GM23338 (cell line): ENCODE results near the gene RBFOX1. TPM values are rescaled to one million over a fixed set of nuclear protein-coding genes. Genes with fewer than 3 reads are reported as not detected.

Experiments
- ATAC-seq: fragments of 200-7000 bp; cut with Tn5 transposase; 3 replicates; pipeline ENCODE4 v1.9.1; 2020
- DNase-seq: peaks from one replicate; pipeline ENCODE4 v3.0.0-alpha.2; 2015; ENCODE audit warnings: low spot score
- H2AFZ ChIP-seq: fragments of 200-600 bp; sonication (generic); 2 replicates; pipeline ENCODE4 v1.8.0; 2016; ENCODE audit warnings: antibody characterized with exemption, mild to moderate bottlenecking, moderate library complexity
- H3F3A ChIP-seq: fragments of 200-600 bp; sonication (generic); replicated peaks from 2 replicates; pipeline ENCODE4 v1.8.0; 2017; ENCODE audit warnings: antibody characterized with exemption, mixed run types, low read depth
- H3K27ac ChIP-seq: fragments of 200-600 bp; sonication (generic); 2 replicates; pipeline ENCODE4 v1.6.1; 2016; ENCODE audit warnings: low read depth
- H3K27me3 ChIP-seq: fragments of 200-600 bp; sonication (generic); 2 replicates; pipeline ENCODE4 v1.8.0; 2016; ENCODE audit warnings: mild to moderate bottlenecking, mixed run types, moderate library complexity; ENCODE audit not compliant: insufficient read depth
- H3K36me3 ChIP-seq: fragments of 200-600 bp; sonication (generic); 2 replicates; pipeline ENCODE4 v1.8.0; 2016; ENCODE audit warnings: mild to moderate bottlenecking; ENCODE audit not compliant: insufficient read depth
- H3K4me1 ChIP-seq: fragments of 200-600 bp; sonication (generic); 2 replicates; pipeline ENCODE4 v1.8.0; 2016; ENCODE audit warnings: mild to moderate bottlenecking, moderate library complexity; ENCODE audit not compliant: insufficient read depth
- H3K4me2 ChIP-seq: fragments of 200-600 bp; sonication (generic); 2 replicates; pipeline ENCODE4 v1.7.1; 2017; ENCODE audit warnings: mixed run types
- H3K4me3 ChIP-seq: fragments of 200-600 bp; sonication (generic); 2 replicates; pipeline ENCODE4 v1.6.1; 2016; ENCODE audit warnings: mixed run types
- H3K79me2 ChIP-seq: fragments of 200-600 bp; sonication (generic); replicated peaks from 2 replicates; pipeline ENCODE4 v1.8.0; 2017; ENCODE audit warnings: mild to moderate bottlenecking; ENCODE audit not compliant: insufficient read depth
- H3K9me2 ChIP-seq: fragments of 200-600 bp; sonication (generic); 2 replicates; pipeline ENCODE4 v1.8.0; 2017; ENCODE audit not compliant: insufficient read depth
- H4K20me1 ChIP-seq: fragments of 200-600 bp; sonication (generic); replicated peaks from 2 replicates; pipeline ENCODE4 v1.8.0; 2017; ENCODE audit warnings: mild to moderate bottlenecking; ENCODE audit not compliant: insufficient read depth
- H3K27ac Mint-ChIP-seq: 2 replicates; pipeline ENCODE4 v1.8.0; 2020; ENCODE audit warnings: inconsistent platforms, mild to moderate bottlenecking, moderate library complexity, mixed read lengths
- H3K27me3 Mint-ChIP-seq: 3 replicates; pipeline ENCODE4 v1.8.0; 2022; ENCODE audit warnings: low read depth, mild to moderate bottlenecking, moderate library complexity, mixed read lengths, inconsistent platforms; ENCODE audit not compliant: insufficient read depth, poor library complexity
- H3K36me3 Mint-ChIP-seq: 3 replicates; pipeline ENCODE4 v1.8.0; 2021; ENCODE audit warnings: low read depth, mild to moderate bottlenecking, inconsistent platforms, moderate library complexity, mixed read lengths
- H3K4me1 Mint-ChIP-seq: 3 replicates; pipeline ENCODE4 v1.8.0; 2020; ENCODE audit warnings: mild to moderate bottlenecking, inconsistent platforms, mixed read lengths
- H3K4me3 Mint-ChIP-seq: 3 replicates; pipeline ENCODE4 v1.8.0; 2021; ENCODE audit warnings: moderate library complexity, mild to moderate bottlenecking, inconsistent platforms, mixed read lengths
- H3K9me3 Mint-ChIP-seq: 3 replicates; pipeline ENCODE4 v1.8.0; 2020; ENCODE audit warnings: moderate library complexity, mild to moderate bottlenecking, inconsistent platforms, mixed read lengths
- CREB1 ChIP-seq: fragments of 250-450 bp; sonication (Bioruptor Pico); IDR thresholded peaks from 2 replicates; pipeline ENCODE4 v1.5.0; 2020; ENCODE audit warnings: low read depth, mild to moderate bottlenecking, moderate library complexity
- EZH2 ChIP-seq: fragments of 200-600 bp; sonication (generic); IDR thresholded peaks from one replicate; pipeline ENCODE4 v1.8.0; 2017; ENCODE audit warnings: antibody characterized with exemption, mild to moderate bottlenecking, low read depth; ENCODE audit not compliant: unreplicated experiment
- EZH2phosphoT487 ChIP-seq: fragments of 200-600 bp; sonication (generic); IDR thresholded peaks from one replicate; pipeline ENCODE4 v1.8.1; 2018; ENCODE audit warnings: antibody characterized with exemption; ENCODE audit not compliant: unreplicated experiment
- JUNB ChIP-seq: IDR thresholded peaks from one replicate; pipeline ENCODE4 v1.6.1; 2016; ENCODE audit warnings: antibody characterized with exemption; ENCODE audit not compliant: unreplicated experiment
- NANOG ChIP-seq: IDR thresholded peaks from 2 replicates; pipeline ENCODE4 v1.6.1; 2016; ENCODE audit warnings: antibody characterized with exemption, borderline replicate concordance
- REST ChIP-seq: IDR thresholded peaks from one replicate; pipeline ENCODE4 v1.6.1; 2018; ENCODE audit warnings: antibody characterized with exemption; ENCODE audit not compliant: unreplicated experiment
- STAT1 ChIP-seq: IDR thresholded peaks from one replicate; pipeline ENCODE4 v1.6.1; 2016; ENCODE audit warnings: antibody characterized with exemption; ENCODE audit not compliant: unreplicated experiment
- ZNF331 ChIP-seq: fragments of 250-450 bp; sonication (Bioruptor Pico); IDR thresholded peaks from 2 replicates; pipeline ENCODE4 v1.5.0; 2020; ENCODE audit warnings: low read depth, mild to moderate bottlenecking, moderate library complexity
- polyA plus RNA-seq: library from polyadenylated mRNA; unstranded; fragments of >200 nt; fragmentation: Nextera tagmentation; extraction: Ambion mirVana; gene quantifications from 2 replicates; pipeline ENCODE4 v1.2.1, GENCODE V29; 2016
- total RNA-seq: library from RNA; depleted of rRNA; stranded (reverse); fragments of >200 nt; shearing (Covaris generic); gene quantifications from 2 replicates; pipeline ENCODE4 v1.2.3, GENCODE V29; 2014
- TF ChIP-seq, protein P1 (sequence below), 2 experiments: fragments of 200-600 bp in 1 of 2; sonication (generic) in 1 of 2; conservative IDR thresholded peaks; 2 replicates each; pipeline versions ENCODE4 v1.5.1 to v1.6.1; 2016 to 2017; ENCODE audit warnings: antibody characterized with exemption in 2 of 2, low read depth in 2 of 2, mild to moderate bottlenecking in 2 of 2, moderate library complexity in 1 of 2
- TF ChIP-seq, protein P2 (sequence below): IDR thresholded peaks from 2 replicates; pipeline ENCODE4 v1.6.1; 2016; ENCODE audit warnings: antibody characterized with exemption

Gene RBFOX1
- total and polyA plus RNA-seq, 2 experiments from 2014 or later = 2.5 to 3.6 TPM

DNA sequence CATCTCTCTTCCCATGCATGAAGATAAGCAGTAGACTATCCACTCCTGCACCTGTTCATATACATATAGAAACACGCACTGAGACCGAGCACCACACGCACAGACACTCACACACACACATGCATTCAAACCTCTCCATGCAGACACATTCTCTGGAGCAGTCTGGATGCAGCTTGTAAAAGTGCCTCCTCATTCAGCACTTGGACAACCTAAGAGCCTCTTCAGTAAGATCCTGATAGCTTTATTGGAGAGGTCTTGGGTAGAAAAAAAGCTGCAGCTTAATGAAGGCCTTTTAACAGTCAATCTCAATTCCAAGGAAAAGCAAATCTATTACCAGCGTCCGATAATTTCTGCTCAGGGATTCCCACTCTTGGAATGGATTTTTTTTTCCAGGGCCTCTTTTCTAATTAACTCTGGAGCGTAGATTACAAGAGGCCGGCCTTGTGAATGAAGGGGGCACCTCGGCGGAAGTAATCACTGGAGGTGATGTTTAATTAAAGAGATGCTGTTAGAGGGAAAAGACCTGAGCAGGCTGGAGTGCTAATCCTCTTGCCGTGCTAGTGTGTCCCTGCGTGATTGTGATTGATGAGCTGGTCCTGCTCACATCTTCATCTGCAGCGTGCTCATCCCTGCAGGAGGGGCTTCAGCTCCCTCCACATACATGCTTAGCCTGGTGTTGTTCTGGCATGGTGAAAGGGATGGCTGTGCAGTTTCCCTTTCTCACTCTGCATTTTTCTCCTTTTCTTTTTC is 155.1 kb downstream of the RBFOX1 start:
- Mint-ChIP-seq H3K9me3 (no peaks in the 10 kb centered on the region; the same call in 2 of the 3 replicates), H3K4me3 (no peak overlapping the region), H3K4me1 (peaks cover 3% of the 10 kb centered on the region; the same call in 1 of the 3 replicates), H3K36me3 (peaks cover 2% of the 10 kb centered on the region; the same call in 1 of the 3 replicates), H3K27ac (no peak overlapping the region), H3K27me3 (peaks cover 2% of the 10 kb centered on the region)
- Histone ChIP-seq H3K79me2 (no peaks in the 10 kb centered on the region), H3K9me2 (no peaks in the 10 kb centered on the region), H4K20me1 (no peaks in the 10 kb centered on the region), H3F3A (no peaks in the 10 kb centered on the region), H3K36me3 (no peaks in the 10 kb centered on the region), H2AFZ (no peak overlapping the region), H3K4me1 (no peaks in the 10 kb centered on the region), H3K4me2 (no peak overlapping the region), H3K27me3 (no peaks in the 10 kb centered on the region), H3K4me3 (no peak overlapping the region), H3K27ac (no peak overlapping the region)
- no peak for TF ChIP-seq CREB1 (CRISPR knock-in tag)
- TF ChIP-seq NANOG = no peak
- TF ChIP-seq, protein P1, sequence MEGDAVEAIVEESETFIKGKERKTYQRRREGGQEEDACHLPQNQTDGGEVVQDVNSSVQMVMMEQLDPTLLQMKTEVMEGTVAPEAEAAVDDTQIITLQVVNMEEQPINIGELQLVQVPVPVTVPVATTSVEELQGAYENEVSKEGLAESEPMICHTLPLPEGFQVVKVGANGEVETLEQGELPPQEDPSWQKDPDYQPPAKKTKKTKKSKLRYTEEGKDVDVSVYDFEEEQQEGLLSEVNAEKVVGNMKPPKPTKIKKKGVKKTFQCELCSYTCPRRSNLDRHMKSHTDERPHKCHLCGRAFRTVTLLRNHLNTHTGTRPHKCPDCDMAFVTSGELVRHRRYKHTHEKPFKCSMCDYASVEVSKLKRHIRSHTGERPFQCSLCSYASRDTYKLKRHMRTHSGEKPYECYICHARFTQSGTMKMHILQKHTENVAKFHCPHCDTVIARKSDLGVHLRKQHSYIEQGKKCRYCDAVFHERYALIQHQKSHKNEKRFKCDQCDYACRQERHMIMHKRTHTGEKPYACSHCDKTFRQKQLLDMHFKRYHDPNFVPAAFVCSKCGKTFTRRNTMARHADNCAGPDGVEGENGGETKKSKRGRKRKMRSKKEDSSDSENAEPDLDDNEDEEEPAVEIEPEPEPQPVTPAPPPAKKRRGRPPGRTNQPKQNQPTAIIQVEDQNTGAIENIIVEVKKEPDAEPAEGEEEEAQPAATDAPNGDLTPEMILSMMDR (conservative IDR thresholded peaks at IDR 0.05; ENCODE audit: low read depth in 2 of 2) = no peak
- no peak for TF ChIP-seq REST
- no peak for TF ChIP-seq STAT1
- TF ChIP-seq EZH2phosphoT487 = no peak
- TF ChIP-seq, protein P2, sequence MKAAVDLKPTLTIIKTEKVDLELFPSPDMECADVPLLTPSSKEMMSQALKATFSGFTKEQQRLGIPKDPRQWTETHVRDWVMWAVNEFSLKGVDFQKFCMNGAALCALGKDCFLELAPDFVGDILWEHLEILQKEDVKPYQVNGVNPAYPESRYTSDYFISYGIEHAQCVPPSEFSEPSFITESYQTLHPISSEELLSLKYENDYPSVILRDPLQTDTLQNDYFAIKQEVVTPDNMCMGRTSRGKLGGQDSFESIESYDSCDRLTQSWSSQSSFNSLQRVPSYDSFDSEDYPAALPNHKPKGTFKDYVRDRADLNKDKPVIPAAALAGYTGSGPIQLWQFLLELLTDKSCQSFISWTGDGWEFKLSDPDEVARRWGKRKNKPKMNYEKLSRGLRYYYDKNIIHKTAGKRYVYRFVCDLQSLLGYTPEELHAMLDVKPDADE = no peak
- TF ChIP-seq ZNF331 (CRISPR knock-in tag) = no peak
- TF ChIP-seq JUNB = no peak
- TF ChIP-seq EZH2 = no peak
- DNase-seq (no peak), ATAC-seq (no peak)
